Coronary artery (tissue), 2 donors: ENCODE results near the gene ULK1.

Experiments
- DNase-seq: peaks from one replicate; pipeline ENCODE4 v3.0.0-alpha.2; 2017; ENCODE audit warnings: low spot score
- H3K27ac ChIP-seq, 2 donors: fragments of 200-600 bp; sonication (generic); one replicate each; pipeline ENCODE4 v1.5.1; 2016 to 2019
- H3K4me3 ChIP-seq: fragments of 200-600 bp; sonication (generic); 2 replicates; pipeline ENCODE4 v1.5.1; 2016; ENCODE audit warnings: mild to moderate bottlenecking, moderate library complexity
- CTCF ChIP-seq: fragments of 200-600 bp; sonication (generic); IDR thresholded peaks from one replicate; pipeline ENCODE4 v1.5.1; 2019; ENCODE audit warnings: antibody characterized with exemption

ULK1 gene

GRCh38 chr12:131962069-131962468 lies 67.6 kb downstream of the ULK1 start:
- Histone ChIP-seq H3K4me3 (no peak overlapping the region), H3K27ac (no peak overlapping the region)
- TF ChIP-seq CTCF = no peak
- no peak for DNase-seq

- TF ChIP-seq CTCF = no peak
- DNase-seq = no peak
- Histone ChIP-seq H3K27ac (no peak overlapping the region), H3K4me3 (no peak overlapping the region)
Observed at GRCh38 chr12:131963381-131963780, 69.0 kb downstream of the ULK1 start.

DNA sequence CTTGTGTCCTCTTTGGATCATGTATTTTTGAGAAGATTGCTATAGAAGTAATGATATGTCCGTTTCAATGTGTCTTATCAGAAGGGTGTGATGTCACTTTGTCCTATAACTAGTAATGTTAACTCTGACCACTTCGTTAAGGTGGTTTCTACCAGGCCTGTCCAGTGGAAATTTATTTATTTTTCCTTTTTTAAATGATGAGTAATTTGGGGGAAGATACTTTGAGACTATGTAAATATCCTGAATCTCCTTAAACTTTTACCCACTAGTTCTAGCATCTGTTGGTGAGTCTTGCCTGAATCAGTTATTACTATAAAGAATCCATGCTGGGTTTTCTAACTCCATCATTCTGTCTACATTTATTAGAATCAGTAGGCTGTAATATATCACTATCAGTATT lies 70.7 kb downstream of the ULK1 start:
- no peak for DNase-seq
- H3K4me3 ChIP-seq = no peak overlapping the region
- TF ChIP-seq CTCF = no peak

DNA sequence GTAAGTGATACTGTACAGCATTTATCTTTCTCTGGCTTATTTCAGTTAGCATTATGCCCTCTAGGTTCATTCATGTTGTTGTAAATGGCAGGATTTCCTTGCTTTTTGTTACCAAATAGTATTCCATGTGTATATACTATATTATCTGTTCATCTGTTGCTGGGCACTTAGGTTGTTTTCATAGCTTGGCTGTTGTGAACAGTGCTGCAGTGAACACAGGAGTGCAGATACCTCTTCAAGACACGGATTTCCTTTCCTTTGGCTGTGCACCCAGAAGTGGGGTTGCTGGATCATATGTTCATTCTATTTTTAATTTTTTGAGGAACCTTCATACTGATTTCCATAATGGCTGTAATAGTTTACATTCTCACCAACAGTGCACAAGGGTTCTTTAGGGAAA lies 76.8 kb downstream of the ULK1 start:
- Histone ChIP-seq H3K4me3 (no peak overlapping the region), H3K27ac (no peak overlapping the region)
- no peak for TF ChIP-seq CTCF
- DNase-seq = no peak

More for the DNA sequence above, 70.7 kb downstream of the ULK1 start:
- H3K27ac ChIP-seq = no peak overlapping the region
